Stimulated activated CD4-positive, alpha-beta T cell treated with anti-CD3 and anti-CD28 coated beads, Interleukin-15, amount 100 ng/mL, for 48 hours (primary cell): Measurements from ENCODE around the gene YWHAQ.

ENCODE experiments used
- DNase-seq, 2 donors: peaks; one replicate each; pipeline ENCODE4 v3.0.0-alpha.2; 2020; ENCODE audit warnings: low read depth in 2 of 2

Gene YWHAQ

GRCh38 chr2:9630736-9631552 lies at the start of gene YWHAQ:
Gene YWHAQ, minus strand, starts transcription at chr2:9630997. Its CDS starts 545 bp downstream, at chr2:9630452.
- DNase-seq: peak; percentile 95

- no peak for DNase-seq
These were observed 49.3 kb upstream of the YWHAQ start for GRCh38 chr2:9680082-9680481.

GRCh38 chr2:9679218-9679617 lies 48.4 kb upstream of the YWHAQ start:
- no peak for DNase-seq

GRCh38 chr2:9678544-9678943 lies 47.7 kb upstream of the YWHAQ start:
- DNase-seq: no peak

- DNase-seq: no peak
These were observed 44.9 kb upstream of the YWHAQ start for GRCh38 chr2:9675415-9676351.

- DNase-seq: no peak
These were observed 44.2 kb upstream of the YWHAQ start for GRCh38 chr2:9674891-9675414.

GRCh38 chr2:9673914-9674481 lies 43.2 kb upstream of the YWHAQ start:
- no peak for DNase-seq

GRCh38 chr2:9668687-9669345 lies 38.0 kb upstream of the YWHAQ start:
- DNase-seq: no peak

- no peak for DNase-seq
These were observed 37.0 kb upstream of the YWHAQ start for GRCh38 chr2:9667826-9668225.

GRCh38 chr2:9666306-9666705 lies 35.5 kb upstream of the YWHAQ start:
- DNase-seq: no peak

GRCh38 chr2:9665898-9666297 lies 35.1 kb upstream of the YWHAQ start:
- DNase-seq: no peak

- DNase-seq: no peak
These were observed 33.6 kb upstream of the YWHAQ start for GRCh38 chr2:9664365-9664764.

- DNase-seq: no peak
These were observed 32.4 kb upstream of the YWHAQ start for GRCh38 chr2:9663008-9663879.

- DNase-seq: no peak
These were observed 30.5 kb upstream of the YWHAQ start for GRCh38 chr2:9661261-9661660.

GRCh38 chr2:9660781-9661180 lies 30.0 kb upstream of the YWHAQ start:
- DNase-seq: no peak

- no peak for DNase-seq
These were observed 29.4 kb upstream of the YWHAQ start for GRCh38 chr2:9660154-9660553.

GRCh38 chr2:9658972-9659371 lies 28.2 kb upstream of the YWHAQ start:
- no peak for DNase-seq

- no peak for DNase-seq
These were observed 26.9 kb upstream of the YWHAQ start for GRCh38 chr2:9657731-9658130.

- no peak for DNase-seq
These were observed 26.3 kb upstream of the YWHAQ start for GRCh38 chr2:9657083-9657482.

GRCh38 chr2:9656270-9656766 lies 25.5 kb upstream of the YWHAQ start:
- DNase-seq: peak; percentile 69 to 74
